ENCODE results near the gene TESPA1.

GRCh38 chr12:55024575-55024974 lies 40.0 kb upstream of the TESPA1 start:
- TF ChIP-seq CTCF (IDR thresholded peaks at IDR 0.05) (no peak), POLR2A (IDR thresholded peaks at IDR 0.05) (no peak)

All from uterus (tissue), 2 donors.